ENCODE measurements around the gene LRP1.

Gene LRP1

DNA sequence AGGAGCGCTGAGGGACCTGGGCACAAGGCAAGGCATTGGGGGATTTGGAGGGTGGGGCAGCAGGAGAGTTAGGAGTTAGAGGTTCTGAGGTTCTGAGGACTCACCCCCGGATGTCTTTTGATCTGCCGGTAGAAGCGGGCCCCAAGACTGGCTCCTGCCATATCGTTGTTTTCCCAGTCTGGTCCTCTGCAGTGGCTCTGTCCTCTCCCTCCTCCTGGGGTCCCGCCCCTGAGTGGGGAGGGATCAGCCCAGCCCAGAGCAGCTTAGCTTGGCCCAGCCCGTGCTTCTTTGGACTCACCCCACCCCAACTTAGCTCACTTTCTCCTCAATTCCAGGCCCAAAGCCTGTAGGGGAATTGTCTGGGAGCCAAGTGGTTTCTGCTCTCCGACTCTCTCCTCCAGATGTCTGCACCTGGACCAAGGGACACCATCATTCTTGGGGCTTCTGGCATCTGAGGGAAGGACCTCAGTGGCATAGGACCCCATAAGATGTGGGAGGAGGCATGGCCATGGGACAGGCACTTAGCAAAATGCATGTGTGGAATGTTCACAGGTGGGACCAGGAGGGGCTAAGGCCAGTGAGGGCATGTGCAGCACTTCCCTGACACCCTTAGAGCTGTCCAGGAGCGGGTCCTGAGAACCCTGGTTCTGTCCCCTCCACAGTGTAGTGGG is 108.8 kb downstream of the LRP1 start:
- TF ChIP-seq, protein P1, sequence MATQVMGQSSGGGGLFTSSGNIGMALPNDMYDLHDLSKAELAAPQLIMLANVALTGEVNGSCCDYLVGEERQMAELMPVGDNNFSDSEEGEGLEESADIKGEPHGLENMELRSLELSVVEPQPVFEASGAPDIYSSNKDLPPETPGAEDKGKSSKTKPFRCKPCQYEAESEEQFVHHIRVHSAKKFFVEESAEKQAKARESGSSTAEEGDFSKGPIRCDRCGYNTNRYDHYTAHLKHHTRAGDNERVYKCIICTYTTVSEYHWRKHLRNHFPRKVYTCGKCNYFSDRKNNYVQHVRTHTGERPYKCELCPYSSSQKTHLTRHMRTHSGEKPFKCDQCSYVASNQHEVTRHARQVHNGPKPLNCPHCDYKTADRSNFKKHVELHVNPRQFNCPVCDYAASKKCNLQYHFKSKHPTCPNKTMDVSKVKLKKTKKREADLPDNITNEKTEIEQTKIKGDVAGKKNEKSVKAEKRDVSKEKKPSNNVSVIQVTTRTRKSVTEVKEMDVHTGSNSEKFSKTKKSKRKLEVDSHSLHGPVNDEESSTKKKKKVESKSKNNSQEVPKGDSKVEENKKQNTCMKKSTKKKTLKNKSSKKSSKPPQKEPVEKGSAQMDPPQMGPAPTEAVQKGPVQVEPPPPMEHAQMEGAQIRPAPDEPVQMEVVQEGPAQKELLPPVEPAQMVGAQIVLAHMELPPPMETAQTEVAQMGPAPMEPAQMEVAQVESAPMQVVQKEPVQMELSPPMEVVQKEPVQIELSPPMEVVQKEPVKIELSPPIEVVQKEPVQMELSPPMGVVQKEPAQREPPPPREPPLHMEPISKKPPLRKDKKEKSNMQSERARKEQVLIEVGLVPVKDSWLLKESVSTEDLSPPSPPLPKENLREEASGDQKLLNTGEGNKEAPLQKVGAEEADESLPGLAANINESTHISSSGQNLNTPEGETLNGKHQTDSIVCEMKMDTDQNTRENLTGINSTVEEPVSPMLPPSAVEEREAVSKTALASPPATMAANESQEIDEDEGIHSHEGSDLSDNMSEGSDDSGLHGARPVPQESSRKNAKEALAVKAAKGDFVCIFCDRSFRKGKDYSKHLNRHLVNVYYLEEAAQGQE (IDR thresholded peaks at IDR 0.05; ENCODE audit: insufficient replicate concordance, low read depth): peak; percentile 32
- TF ChIP-seq GABPA (IDR thresholded peaks at IDR 0.05; ENCODE audit: low read depth): no peak
- Histone ChIP-seq H3K27ac (replicated peaks) (no peak overlapping the region), H3K27me3 (ENCODE audit: insufficient read depth, poor library complexity, severe bottlenecking) (peaks cover 15% of the 10 kb centered on the region), H3K4me3 (replicated peaks; ENCODE audit: insufficient read depth, low read length) (no peak overlapping the region)
- no peak for DNase-seq (ENCODE audit: low read depth in 1 of 2, low spot score in 1 of 2)

DNA sequence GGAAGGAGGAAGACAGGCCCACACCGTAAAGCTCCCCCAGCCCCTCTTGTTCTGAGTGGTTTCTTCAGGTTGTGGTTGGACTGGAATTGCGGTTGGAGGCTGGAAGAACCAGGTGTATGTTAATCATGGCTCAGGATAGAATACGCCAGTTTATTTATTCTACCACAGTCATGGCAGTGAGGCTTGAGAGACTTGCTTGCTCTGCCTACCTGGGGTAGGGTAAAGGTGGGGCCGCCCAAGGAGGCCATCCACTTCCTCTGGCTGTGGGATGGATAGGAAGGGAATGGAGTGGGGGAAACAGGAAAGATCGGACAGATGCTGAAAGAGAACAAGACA is 109.3 kb downstream of the LRP1 start:
- DNase-seq (ENCODE audit: low read depth in 1 of 2, low spot score in 1 of 2): no peak
- no peak overlapping the region for H3K27ac ChIP-seq (replicated peaks)
- peaks cover 20% of the 10 kb centered on the region for H3K27me3 ChIP-seq (ENCODE audit: insufficient read depth, poor library complexity, severe bottlenecking)
- H3K4me3 ChIP-seq (replicated peaks; ENCODE audit: insufficient read depth, low read length): no peak overlapping the region
- no peak for TF ChIP-seq POLR2AphosphoS5 (IDR thresholded peaks at IDR 0.05; ENCODE audit: low read depth)
- TF ChIP-seq SPI1 (IDR thresholded peaks at IDR 0.05; ENCODE audit: borderline replicate concordance, low read depth): no peak
- TF ChIP-seq, protein P2, sequence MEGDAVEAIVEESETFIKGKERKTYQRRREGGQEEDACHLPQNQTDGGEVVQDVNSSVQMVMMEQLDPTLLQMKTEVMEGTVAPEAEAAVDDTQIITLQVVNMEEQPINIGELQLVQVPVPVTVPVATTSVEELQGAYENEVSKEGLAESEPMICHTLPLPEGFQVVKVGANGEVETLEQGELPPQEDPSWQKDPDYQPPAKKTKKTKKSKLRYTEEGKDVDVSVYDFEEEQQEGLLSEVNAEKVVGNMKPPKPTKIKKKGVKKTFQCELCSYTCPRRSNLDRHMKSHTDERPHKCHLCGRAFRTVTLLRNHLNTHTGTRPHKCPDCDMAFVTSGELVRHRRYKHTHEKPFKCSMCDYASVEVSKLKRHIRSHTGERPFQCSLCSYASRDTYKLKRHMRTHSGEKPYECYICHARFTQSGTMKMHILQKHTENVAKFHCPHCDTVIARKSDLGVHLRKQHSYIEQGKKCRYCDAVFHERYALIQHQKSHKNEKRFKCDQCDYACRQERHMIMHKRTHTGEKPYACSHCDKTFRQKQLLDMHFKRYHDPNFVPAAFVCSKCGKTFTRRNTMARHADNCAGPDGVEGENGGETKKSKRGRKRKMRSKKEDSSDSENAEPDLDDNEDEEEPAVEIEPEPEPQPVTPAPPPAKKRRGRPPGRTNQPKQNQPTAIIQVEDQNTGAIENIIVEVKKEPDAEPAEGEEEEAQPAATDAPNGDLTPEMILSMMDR (IDR thresholded peaks at IDR 0.05; ENCODE audit: insufficient read depth, low read length): no peak
- TF ChIP-seq, protein P1 (IDR thresholded peaks at IDR 0.05; ENCODE audit: insufficient replicate concordance, low read depth): no peak
- no peak for TF ChIP-seq GABPA (IDR thresholded peaks at IDR 0.05; ENCODE audit: low read depth)

DNA sequence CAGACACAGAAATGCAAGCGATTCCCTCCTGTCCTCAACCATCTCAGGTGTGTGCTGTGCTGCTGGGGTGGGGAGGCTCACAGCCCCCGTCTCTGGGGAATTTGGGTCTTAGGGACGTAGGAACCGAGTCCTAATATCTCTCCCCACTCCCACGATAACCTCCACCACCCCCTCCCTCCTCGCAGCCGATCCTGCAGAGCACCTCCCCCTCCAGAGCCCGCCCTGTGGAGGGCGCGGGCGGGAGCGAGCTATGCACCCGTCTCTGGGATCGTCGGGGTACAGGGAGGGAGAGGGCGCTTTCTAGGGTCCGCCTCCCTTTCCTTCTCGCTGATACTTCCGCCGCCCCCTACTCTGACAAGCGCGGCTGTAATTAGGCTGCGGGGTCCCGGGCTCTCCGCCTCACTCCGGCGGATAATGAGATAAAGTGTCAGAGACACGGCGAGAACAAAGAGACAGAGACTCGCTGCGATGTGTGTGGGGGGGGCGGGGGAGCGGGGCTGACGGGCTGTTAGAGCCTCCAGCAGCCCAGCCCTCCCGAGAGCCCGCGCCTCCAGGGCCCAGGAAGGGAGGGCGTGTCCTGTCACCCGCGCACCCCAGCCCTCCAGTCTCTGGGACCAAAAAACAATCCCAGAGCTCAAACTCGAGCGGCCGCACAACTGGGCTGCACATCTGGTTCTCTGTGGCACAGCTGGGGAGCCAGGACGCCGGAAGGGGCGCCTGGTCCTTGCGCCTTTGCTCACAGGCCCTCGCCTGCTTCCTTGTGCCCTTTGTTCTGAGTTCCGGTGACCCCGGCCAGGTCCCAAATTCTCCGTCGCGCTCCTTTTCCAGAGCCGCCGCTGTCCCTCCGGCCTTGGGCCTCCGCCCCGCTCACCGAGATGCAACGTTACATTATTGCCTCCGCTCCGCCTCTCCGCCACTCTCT is 109.9 kb downstream of the LRP1 start:
- H3K4me3 ChIP-seq (replicated peaks; ENCODE audit: insufficient read depth, low read length): no peak overlapping the region
- peaks cover 23% of the 10 kb centered on the region for H3K27me3 ChIP-seq (ENCODE audit: insufficient read depth, poor library complexity, severe bottlenecking)
- no peak overlapping the region for H3K27ac ChIP-seq (replicated peaks)
- no peak for TF ChIP-seq GABPA (IDR thresholded peaks at IDR 0.05; ENCODE audit: low read depth)
- TF ChIP-seq SPI1 (IDR thresholded peaks at IDR 0.05; ENCODE audit: borderline replicate concordance, low read depth): no peak
- TF ChIP-seq POLR2AphosphoS5 (IDR thresholded peaks at IDR 0.05; ENCODE audit: low read depth): no peak
- TF ChIP-seq, protein P1 (IDR thresholded peaks at IDR 0.05; ENCODE audit: insufficient replicate concordance, low read depth): no peak
- TF ChIP-seq, protein P2 (IDR thresholded peaks at IDR 0.05; ENCODE audit: insufficient read depth, low read length): no peak
- DNase-seq (ENCODE audit: low read depth in 1 of 2, low spot score in 1 of 2): no peak
